ENCODE results near the gene PLK2. TPM values are rescaled to one million over a fixed set of nuclear protein-coding genes. Genes with fewer than 3 reads are reported as not detected.

The PLK2 gene
- total RNA-seq, 1 experiment from 2014 or later: 56.8 TPM

DNA sequence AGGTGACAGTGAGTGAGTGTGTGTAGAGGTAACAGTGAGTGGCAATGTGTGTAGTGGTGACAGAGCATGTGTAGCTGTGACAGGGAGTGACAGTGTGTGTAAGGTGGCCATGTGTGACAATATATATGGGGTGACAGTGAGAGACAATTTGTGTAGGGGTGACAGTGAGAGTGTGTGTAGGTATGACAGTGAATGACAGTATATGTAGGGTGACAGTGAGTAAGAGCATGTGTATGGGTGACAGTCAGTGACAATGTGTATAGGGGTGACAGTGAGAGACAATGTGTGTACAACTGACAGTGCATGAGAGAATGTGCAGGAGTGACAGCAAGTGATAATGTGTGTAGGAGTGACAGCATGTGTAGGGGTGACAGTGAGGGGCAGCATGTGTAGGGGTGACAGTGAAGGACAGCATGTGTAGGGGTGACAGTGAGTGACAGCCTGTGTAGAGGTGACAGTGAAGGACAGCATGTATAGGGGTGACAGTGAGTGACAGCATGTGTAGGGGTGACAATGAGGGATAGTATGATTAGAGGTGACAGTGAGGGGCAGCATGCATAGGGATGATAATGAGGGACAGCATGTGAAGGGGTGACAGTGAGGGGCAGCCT, 21.3 kb upstream of the PLK2 start:
- no peak for DNase-seq (ENCODE audit: low spot score)

DNA sequence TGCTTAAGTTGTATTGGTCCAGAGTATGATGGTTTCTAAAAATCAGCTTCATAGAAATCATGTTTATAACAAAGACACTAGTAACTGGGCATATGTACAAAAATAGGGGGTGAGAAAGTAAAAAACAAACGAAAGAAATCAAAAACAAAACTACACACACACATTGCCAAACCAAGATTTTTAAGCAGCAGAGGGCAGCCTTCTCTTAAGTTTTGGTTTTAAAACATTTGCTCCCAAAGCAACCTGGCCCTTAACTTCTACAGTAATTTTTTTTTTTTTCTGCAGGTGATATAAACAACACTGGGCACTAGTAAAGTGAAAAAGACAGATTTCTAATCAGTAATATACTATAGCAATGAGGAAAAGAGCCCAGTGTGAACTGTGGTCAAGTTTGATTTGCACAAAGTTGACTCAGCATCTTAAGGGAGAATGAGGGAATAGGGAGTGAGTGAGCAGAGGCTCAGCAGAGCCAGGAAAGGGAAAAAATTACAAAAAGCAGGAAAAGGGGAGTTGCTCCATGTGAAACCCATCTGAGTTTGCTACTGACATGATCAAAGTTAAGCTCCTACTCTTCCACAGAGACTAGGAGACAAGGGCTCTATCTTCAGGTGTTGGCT, 18.0 kb upstream of the PLK2 start:
- DNase-seq (ENCODE audit: low spot score): no peak

DNA sequence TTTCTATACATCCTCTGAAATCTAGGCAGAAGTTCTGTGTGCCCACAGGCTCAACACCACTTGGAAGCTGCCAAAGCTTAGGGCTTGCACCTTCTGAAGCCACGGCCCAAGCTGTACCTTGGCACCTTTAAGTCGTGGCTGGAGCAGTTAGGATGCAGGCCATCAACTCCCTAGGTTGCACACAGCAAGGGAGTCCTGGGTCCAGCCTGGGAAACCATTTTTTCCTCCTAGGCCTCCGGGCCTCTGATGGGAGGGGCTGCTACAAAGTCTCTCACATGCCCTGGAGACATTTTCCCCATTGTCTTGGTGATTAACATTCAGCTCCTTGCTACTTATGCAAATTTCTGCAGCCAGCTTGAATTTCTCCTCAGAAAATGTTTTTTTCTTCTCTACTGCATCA, 15.5 kb upstream of the PLK2 start:
- no peak for DNase-seq (ENCODE audit: low spot score)

DNA sequence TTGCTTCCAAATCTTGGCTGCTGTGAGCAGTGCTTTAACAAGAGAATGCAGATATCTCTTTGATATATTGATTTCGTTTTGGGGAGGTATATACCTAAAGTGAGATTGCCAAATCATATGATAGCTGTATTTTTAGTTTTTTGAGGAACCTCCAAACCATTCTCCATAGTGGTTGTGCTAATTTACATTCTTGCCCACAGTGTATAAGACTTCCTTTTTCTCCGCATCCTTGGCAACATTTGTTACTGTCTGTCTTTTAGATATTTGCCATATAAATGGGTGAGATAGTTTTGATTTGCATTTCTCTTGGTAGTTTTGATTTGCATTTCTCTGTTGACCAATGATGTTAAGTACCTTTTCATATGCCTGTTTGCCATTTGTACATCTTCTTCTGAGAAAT, 10.0 kb upstream of the PLK2 start:
- DNase-seq (ENCODE audit: low spot score): no peak

DNA sequence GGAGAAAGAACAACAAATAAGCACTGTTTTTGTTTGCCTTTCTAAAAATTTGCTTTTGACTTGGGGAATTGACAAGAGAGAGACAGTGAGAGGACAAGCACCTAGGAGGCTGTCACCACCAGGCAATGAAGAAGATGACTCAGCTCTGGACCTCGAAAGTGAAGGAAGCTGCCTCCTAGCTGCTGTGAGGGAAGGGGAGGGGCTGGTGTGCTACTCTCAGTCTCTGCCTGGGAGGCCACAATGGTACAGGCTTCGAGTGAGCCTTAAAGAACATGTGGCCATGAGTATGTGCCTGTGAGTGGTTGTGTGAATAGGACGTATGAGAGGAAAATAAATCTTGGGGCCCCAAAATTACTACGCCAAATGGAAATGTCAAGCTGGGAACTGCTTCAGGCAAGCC, 7.1 kb upstream of the PLK2 start:
- DNase-seq (ENCODE audit: low spot score): peak; percentile 77

DNA sequence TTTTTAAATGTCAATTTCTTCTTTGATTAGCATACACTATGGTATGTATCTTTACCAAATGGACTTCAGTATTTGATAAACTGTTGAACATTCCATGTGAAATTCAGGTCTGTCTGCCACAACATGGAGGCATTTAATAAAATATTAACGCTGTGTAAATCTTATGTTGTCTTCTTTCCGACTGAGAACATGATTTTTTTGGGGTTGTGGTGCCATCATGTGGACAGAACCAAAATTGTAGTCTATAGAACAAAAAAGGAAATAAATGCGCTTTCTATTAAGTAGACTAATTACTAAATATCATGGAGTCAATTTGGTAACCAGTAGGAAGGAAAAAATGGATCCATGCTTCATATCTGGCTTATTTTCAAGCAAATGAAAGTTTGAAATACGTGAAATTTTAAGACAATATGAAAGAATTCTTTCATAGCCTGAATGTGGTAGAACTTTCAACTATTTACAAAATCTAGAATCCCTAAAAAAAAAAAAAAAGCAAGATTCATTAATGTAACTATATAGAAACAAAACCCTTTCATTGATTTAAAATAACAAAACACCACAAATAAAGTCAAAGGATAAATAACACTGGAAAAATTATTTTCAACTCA, 2.8 kb upstream of the PLK2 start:
- peak; percentile 43 for DNase-seq (ENCODE audit: low spot score)

DNA sequence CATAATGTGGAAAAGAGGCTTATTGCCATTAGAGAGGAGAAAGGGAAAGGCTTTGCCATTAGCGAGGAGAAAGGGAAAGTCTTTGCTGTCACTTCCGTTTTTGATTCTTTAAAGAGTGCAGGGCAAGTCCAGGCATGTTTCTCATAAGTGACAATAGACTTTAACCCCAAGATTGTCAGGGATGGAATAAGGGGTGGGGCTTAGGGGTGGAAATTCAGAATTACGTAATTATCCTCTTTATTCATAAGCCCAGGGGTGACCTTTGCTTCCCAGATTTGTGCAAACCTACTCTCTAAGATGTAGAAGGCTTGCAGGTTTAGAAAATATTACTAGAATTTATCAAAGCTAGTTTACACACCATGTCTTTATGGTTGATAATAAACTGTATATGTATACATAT, 2.3 kb upstream of the PLK2 start:
- DNase-seq (ENCODE audit: low spot score): peak; percentile 19

DNA sequence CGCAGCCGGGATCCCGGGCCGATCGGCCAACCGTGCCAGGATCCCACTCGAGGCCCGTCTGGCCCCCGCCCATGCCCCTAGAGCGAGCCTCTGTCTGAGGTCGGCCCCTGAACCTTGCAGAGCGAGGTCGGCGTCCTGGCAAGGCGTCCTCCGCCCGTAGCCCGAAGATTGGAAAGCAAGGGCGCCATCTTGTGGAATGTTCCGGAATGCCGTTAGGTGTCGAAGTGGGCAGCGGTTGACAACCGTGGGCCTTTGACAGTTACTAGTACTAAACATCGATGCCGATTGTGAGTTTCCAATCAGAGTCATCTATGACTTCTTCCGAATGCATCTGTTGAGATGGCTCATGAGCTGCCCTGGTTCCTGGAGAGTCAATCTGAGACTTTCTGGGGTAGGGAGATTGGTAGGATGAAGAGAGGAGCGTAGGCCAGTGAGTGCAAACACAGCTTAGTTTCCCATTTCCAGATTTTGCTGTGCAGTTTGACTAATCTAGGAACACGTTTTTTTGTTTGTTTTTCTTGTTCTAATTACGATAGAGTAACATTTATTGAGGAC, 923 bp upstream of the PLK2 start:
- peak; percentile 86 for DNase-seq (ENCODE audit: low spot score)

DNA sequence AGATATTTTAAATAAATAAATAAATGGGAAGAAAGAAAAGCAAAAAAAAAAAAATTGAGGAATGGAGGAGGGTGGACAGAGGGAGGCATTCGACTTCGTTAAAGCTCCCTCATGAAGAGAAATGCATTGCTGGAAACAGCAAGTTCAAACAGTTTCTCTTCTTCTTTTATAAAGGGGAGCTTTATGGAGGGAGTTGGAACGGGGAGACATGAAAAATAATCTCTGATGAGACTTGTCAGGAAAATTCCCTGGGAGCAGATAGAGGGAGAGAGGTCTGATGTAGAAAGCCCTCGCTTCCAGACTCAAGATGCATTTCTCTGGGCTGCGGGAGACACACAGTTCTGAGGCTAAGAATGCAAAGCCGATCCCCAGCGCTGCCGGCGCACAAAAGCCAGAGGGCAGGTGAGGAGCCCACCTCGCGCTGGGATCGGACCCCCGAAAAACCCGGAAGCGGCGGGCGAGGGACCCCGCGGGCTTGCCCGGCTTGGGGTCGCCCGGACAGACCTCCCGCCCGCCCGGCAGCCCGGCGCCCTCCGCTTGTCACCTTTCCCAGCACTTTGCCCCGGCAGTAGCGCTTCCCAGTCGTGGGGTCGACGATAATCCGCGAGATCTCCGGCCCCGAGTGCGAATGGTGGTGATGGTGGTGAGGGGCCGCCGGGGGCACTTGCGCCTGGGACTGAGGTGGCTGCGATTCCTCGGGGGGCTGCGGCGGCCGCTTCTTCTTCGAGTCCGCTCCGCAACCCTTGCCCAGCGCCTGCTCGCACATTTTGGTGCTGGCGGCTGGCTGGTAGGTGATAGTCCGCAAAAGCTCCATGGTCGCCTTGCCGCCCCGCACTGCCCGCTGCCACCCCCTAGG, 512 bp downstream of the PLK2 start:
- DNase-seq (ENCODE audit: low spot score): peak; percentile 27

DNA sequence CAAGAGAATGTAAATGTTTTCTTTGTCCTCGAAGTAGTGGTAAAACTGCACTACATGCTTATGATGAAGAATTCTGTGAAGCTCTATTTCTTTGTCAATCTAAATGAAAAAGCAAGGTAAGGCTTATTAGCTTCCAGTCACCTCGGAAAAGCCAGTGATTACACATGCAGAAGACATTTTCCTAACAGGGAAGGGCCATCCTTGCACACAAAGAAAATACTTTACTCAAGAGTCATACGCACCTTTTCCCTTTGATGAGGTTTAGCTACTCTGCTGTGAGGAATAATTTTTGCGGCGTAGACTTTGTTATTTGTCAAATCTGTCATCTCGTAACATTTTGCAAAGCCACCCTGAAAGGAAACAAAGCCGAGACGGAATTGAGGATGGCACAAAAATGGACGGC, 1.1 kb downstream of the PLK2 start:
- DNase-seq (ENCODE audit: low spot score): no peak

DNA sequence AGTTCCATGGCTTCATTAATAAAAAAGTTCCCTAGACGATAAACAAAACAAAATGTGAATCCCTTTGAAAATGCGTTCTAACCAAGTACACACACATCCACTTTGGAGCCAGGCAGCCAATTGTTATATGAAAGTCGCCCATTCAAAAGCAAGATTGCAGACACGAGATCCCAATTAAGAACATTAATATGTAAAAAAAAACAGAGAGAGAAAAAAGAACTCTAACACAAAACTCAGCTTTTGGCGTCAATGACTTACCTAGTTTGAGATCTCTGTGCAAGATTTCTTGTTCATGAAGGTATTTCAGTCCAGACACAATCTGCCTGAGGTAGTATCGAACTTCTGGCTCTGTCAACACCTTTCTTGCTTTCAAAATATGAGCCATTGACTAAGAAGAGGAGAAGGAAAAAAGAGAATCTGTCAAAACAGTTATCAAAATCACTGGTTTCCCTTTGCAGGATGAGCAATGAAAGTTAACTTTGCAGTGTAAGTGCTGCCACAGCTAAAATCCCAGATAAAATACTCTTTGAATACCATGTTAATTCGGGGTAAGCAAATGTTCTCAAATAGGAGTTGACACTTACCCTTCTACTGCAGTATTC, 1.6 kb downstream of the PLK2 start:
- no peak for DNase-seq (ENCODE audit: low spot score)

DNA sequence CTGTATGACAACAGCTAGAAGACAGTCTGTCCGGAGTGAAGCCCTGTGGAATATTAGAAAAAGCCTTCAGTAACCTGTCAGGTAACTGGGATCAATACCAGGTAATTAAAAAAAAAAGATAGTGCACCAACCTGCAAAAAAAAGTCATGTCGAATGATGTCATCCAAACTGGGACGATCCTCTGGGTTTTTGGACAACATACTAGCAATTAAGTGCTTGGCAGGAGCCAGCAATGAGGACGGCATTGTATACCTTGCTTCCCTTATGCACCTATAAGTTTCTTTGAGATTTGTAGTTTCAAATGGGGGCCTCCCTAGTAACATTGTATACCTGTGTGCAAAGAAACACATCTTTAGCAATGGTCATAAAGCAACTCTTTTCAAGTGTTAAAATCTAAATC, 2.8 kb downstream of the PLK2 start:
- DNase-seq (ENCODE audit: low spot score): no peak

DNA sequence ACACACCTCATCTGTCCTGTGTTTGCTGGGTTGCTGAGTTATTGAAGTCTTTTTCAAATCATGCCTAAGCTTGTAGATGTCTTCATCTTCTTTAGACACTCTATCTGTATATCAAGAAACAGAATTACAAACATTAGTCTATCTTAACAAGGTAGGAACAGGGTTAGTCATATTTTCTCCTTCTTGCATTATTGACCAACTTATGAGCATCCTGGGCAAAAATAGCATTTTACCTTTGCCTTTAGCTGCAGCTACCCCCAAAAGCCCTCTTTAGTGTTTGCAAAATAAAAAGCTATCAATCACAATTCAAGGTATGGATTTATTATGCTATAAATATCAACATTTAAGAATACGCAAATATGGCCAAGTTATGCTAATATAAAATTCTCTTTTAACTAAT, 3.4 kb downstream of the PLK2 start:
- DNase-seq (ENCODE audit: low spot score): no peak

DNA sequence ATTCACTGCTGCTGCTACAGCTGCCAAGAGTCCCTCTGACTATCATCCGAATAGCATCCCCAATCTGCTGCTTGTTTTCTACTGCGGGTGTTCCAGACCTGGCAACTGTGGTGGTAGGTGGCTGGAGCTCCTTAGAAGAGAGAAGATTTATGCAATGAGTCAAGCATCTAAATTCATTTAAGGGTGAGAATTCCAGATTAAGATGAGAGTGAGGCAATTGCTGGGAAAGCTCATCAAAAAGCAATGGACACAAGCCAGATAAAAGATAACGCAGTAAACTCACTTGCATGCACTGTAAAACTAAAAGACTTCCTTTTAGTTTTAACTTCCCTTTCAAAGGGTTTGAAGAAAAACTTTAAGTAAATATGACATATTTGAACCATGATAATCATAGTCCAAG, 3.9 kb downstream of the PLK2 start:
- DNase-seq (ENCODE audit: low spot score): no peak

DNA sequence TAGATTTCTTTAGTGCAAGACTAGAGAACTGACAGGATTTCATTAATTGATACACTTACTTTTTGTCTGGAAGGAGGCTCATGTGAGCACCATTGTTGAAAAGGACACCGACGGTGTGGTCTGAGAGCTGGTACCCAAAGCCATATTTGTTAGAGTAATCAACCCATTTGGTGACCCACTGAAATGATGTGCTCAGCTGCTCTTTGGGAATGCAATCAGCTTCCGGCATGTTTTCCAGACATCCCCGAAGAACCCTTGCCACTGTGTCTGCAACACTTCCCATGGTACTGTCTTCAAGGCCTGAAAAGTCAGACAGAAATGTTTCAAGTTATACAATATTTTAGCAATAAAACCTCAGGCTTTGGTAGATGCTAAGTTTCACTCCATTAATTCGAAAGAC, 4.4 kb downstream of the PLK2 start:
- no peak for DNase-seq (ENCODE audit: low spot score)

DNA sequence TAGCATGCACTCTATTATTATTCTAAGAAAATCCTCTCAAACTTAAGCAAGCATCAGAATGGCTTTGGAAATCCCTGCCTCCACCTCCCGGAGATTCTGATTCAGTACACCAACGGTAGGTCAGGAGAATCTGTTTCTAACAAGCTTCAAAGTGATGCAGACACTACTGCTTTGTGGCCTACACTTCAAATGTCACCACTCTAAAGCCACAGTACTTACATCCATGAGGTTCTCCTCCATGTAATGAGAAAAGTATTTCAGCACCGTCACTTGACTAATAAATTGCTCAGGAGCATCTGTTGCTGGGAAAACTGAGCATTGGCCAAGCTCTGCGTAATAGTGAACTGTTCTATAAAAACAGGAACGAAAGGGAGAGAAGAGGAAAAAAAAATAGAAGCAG, 4.8 kb downstream of the PLK2 start:
- no peak for DNase-seq (ENCODE audit: low spot score)

DNA sequence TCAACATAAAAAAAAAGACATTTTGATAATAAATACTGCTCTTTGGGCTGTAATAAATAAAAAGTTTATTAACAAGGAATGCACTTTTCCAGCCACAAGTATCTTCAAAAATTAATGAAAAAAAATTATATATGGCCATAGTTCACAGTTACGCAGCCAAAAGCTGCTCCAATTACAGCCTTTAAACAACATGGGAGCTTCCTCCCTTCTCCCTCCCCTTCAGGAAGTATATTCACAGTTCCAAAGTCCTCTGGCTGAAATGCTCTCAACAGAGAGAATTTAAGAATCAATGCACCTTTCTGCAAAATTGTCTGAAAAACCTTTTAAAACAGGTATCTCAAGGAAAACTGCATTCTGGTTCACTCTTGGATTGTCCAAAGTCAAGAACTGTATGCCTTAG, 5.9 kb downstream of the PLK2 start:
- DNase-seq (ENCODE audit: low spot score): no peak

DNA sequence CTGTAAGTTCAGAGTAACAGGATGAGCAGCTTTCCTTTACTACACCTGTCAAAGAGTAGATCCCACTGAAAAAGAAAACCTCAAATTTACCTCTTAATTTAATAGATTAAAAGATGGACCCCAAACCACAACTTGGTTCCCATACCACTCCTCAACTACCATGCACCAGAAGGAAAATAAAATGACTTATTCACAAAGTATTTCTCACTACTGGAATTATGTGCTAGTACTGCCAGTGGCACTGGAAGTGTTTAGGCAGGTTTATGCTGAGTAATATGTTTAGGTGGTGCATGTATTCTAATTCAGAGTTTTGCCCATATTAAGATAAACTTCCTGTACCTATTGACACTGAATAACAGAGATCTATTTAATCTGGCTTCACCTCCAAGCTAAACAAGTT, 6.6 kb downstream of the PLK2 start:
- no peak for DNase-seq (ENCODE audit: low spot score)

DNA sequence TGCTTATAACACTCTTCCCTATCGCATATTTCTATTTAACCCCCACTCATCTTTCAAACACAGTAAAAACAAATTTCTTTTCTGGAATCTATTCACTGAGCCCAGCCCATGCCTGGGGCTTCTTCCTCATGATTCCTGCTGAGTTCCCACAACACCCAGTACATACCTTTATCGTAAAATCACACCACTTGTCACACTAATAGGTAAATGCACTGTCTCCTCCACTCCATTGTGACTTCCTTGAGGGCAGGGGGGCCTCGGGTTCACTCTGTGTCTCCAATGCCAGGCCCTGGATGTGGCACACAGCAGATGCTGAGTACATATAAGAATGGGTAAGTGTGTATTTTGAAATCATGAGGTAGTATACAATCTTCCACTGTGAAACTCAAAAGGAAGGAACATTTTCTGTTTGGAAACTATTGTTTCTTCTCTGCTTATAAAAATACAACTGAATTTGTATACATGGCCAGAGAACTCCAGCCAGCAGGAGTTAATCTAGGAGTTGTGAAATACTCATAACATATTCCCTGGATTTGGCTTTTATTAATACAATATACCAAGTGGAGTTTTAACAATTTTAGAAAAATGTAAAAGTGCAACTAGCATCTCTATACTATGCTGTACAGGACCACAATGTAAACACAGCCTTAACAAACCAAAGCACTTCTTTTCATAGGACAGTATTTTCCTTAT, 7.2 kb downstream of the PLK2 start:
- no peak for DNase-seq (ENCODE audit: low spot score)

DNA sequence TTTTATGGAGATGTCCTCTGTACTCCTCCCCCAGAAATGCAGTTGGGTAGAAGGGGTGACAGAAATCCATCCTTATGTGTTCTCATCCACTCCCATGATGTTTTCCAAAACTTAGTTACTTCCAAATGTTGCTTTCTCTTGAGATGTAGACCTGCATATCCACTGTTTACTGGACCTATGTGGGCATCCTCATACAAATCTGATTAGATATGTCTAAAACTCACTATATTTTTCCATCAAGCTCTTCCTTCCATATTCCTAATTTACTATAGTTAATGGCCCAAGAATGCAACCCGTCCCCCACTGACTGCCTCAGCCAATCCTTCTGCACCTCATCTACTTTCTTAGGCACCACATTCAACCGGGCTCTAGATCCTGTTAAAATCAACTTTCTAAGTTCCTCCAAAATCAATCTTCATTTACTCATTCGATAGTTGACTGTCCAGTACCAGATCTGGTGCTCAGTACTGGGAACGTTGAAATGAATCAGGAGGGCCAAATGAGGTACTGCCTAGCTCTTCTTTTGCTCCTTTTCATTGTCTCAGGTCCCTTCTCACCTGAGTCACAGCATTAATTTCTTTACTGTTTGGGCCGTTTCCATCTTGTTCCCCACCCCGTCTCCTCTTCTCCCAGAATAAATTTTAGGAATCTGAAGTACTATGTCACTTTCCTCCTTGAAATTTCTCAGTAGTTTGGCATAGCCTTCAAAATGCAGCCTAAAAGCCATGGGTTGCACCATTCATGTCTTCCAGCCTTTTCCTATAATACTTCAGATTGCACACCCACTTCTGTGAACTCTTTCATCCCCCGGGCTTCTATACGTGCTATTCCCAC, 7.9 kb downstream of the PLK2 start:
- DNase-seq (ENCODE audit: low spot score): no peak
